ENCODE results near the gene USP17L20.
"Not testable (repeated sequence)": the region's sequence is repeated elsewhere in the genome, so short reads cannot be mapped to it uniquely, and the experiment has no call there.

The USP17L20 gene

GRCh38 chr4:9257824-9258223 is at the start of gene USP17L20:
Gene USP17L20 (plus strand): TSS chr4:9258124. CDS start chr4:9258124, 0 bp downstream.
- DNase-seq (ENCODE audit: low read depth, low spot score): not testable (repeated sequence)

GRCh38 chr4:9210357-9210756 is 47.6 kb upstream of the USP17L20 start, which contains the start of gene USP17L10:
Gene USP17L10 (plus strand): TSS chr4:9210657. CDS start chr4:9210657, 0 bp downstream.
- DNase-seq (ENCODE audit: low read depth, low spot score): not testable (repeated sequence)

GRCh38 chr4:9214701-9215100 is 43.2 kb upstream of the USP17L20 start:
- DNase-seq (ENCODE audit: low read depth, low spot score): not testable (repeated sequence)

- DNase-seq (ENCODE audit: low read depth, low spot score): not testable (repeated sequence)
Measured at GRCh38 chr4:9215105-9215504, 42.8 kb upstream of the USP17L20 start, which contains the start of gene USP17L11. Gene USP17L11 (plus strand): TSS chr4:9215405. CDS start chr4:9215405, 0 bp downstream.

- DNase-seq (ENCODE audit: low read depth, low spot score): not testable (repeated sequence)
Measured at GRCh38 chr4:9219852-9220251, 38.1 kb upstream of the USP17L20 start, which contains the start of gene USP17L12. Gene USP17L12 (plus strand): TSS chr4:9220152. CDS start chr4:9220152, 0 bp downstream.

- not testable (repeated sequence) for DNase-seq (ENCODE audit: low read depth, low spot score)
Measured at GRCh38 chr4:9224596-9224995, 33.3 kb upstream of the USP17L20 start, which contains the start of gene USP17L13. Gene USP17L13 (plus strand): TSS chr4:9224896. CDS start chr4:9224896, 0 bp downstream.

GRCh38 chr4:9230249-9230648 is 27.7 kb upstream of the USP17L20 start:
- DNase-seq (ENCODE audit: low read depth, low spot score): not testable (repeated sequence)

GRCh38 chr4:9234085-9234484 is 23.8 kb upstream of the USP17L20 start, which contains the start of gene USP17L15:
Gene USP17L15 (plus strand): TSS chr4:9234385. CDS start chr4:9234385, 0 bp downstream.
- DNase-seq (ENCODE audit: low read depth, low spot score): not testable (repeated sequence)

GRCh38 chr4:9238461-9238860 is 19.5 kb upstream of the USP17L20 start:
- not testable (repeated sequence) for DNase-seq (ENCODE audit: low read depth, low spot score)

- DNase-seq (ENCODE audit: low read depth, low spot score): not testable (repeated sequence)
Measured at GRCh38 chr4:9243579-9243978, 14.3 kb upstream of the USP17L20 start, which contains the start of gene USP17L17. Gene USP17L17 (plus strand): TSS chr4:9243879. CDS start chr4:9243879, 0 bp downstream.

GRCh38 chr4:9247953-9248680 is 9.8 kb upstream of the USP17L20 start, which contains the start of gene USP17L18:
Gene USP17L18 (plus strand): TSS chr4:9248630. CDS start chr4:9248630, 0 bp downstream.
- not testable (repeated sequence) for DNase-seq (ENCODE audit: low read depth, low spot score)

GRCh38 chr4:9253078-9253477 is 4.8 kb upstream of the USP17L20 start, which contains the start of gene USP17L19:
Gene USP17L19 (plus strand): TSS chr4:9253378. CDS start chr4:9253378, 0 bp downstream.
- DNase-seq (ENCODE audit: low read depth, low spot score): not testable (repeated sequence)

- not testable (repeated sequence) for DNase-seq (ENCODE audit: low read depth, low spot score)
Measured at GRCh38 chr4:9262572-9262971, 4.6 kb downstream of the USP17L20 start, which contains the start of gene USP17L21. Gene USP17L21 (plus strand): TSS chr4:9262872. CDS start chr4:9262872, 0 bp downstream.

- DNase-seq (ENCODE audit: low read depth, low spot score): not testable (repeated sequence)
Measured at GRCh38 chr4:9267319-9267718, 9.4 kb downstream of the USP17L20 start, which contains the start of gene USP17L22. Gene USP17L22 (plus strand): TSS chr4:9267619. CDS start chr4:9267619, 0 bp downstream.

GRCh38 chr4:9271719-9272118 is 13.8 kb downstream of the USP17L20 start:
- not testable (repeated sequence) for DNase-seq (ENCODE audit: low read depth, low spot score)

All from activated naive CD8-positive, alpha-beta T cell treated with anti-CD3 and anti-CD28 coated beads, Interleukin-2, amount 50 U/mL, for 16 hours (primary cell).